IMR-90 (cell line): ENCODE measurements around the gene BLOC1S4. TPM values are rescaled to one million over a fixed set of nuclear protein-coding genes. Genes with fewer than 3 reads are reported as not detected.
A peak's percentile ranks its signal among the peaks of the same experiment; 100 is the strongest.

Source experiments
- ATAC-seq: fragments of 200-7000 bp; cut with Tn5 transposase; 2 replicates; pipeline ENCODE4 v1.9.1; 2020; ENCODE audit warnings: low read depth, mild to moderate bottlenecking, moderate library complexity
- BruUV-seq: library from RNA; stranded (reverse); fragments of 400-500 nt; replicated peaks from 2 replicates; lab custom pipeline; 2021; lab: Mats Ljungman, UMichigan
- CTCF ChIA-PET: fragments of 300-600 bp; formaldehyde crosslinking; extraction: SDS; loops from one replicate; lab custom pipeline; 2021; ENCODE audit warnings: antibody characterized with exemption; lab: Yijun Ruan, JAX
- POLR2A ChIA-PET: fragments of 300-600 bp; sonication (Branson Sonifier 250); formaldehyde crosslinking; loops from one replicate; lab custom pipeline; 2022; ENCODE audit warnings: antibody characterized with exemption; ENCODE audit not compliant: unreplicated experiment; lab: Charles Lee
- DNase-seq: peaks from one replicate; pipeline ENCODE4 v3.0.0; 2013
- H2AFZ ChIP-seq: replicated peaks from 2 replicates; pipeline ENCODE3; 2013; ENCODE audit warnings: low read length, mild to moderate bottlenecking; ENCODE audit not compliant: poor library complexity
- H2AK5ac ChIP-seq: 2 replicates; pipeline ENCODE4 v1.6.1; 2013; ENCODE audit warnings: low read depth, low read length, inconsistent platforms
- H2AK9ac ChIP-seq: replicated peaks from 2 replicates; pipeline ENCODE3; 2013; ENCODE audit warnings: mild to moderate bottlenecking, low read depth, low read length, moderate library complexity; ENCODE audit not compliant: poor library complexity
- H2BK120ac ChIP-seq: 2 replicates; pipeline ENCODE4 v1.6.1; 2013; ENCODE audit warnings: low read depth, low read length, inconsistent platforms
- H2BK15ac ChIP-seq: 3 replicates; pipeline ENCODE4 v1.6.1; 2013; ENCODE audit warnings: low read depth, low read length, inconsistent platforms
- H2BK20ac ChIP-seq: 2 replicates; pipeline ENCODE4 v1.6.1; 2013; ENCODE audit warnings: low read depth, mild to moderate bottlenecking, inconsistent platforms, low read length, moderate library complexity
- H2BK5ac ChIP-seq: 2 replicates; pipeline ENCODE4 v1.6.1; 2013; ENCODE audit warnings: mild to moderate bottlenecking, low read depth, low read length, inconsistent platforms; ENCODE audit not compliant: poor library complexity, severe bottlenecking
- H3K14ac ChIP-seq: replicated peaks from 2 replicates; pipeline ENCODE4 v1.6.1; 2013; ENCODE audit warnings: low read depth, low read length, inconsistent platforms
- H3K18ac ChIP-seq: 2 replicates; pipeline ENCODE4 v1.6.1; 2013; ENCODE audit warnings: low read depth, low read length, control low read depth
- H3K23ac ChIP-seq: 2 replicates; pipeline ENCODE4 v1.6.1; 2013; ENCODE audit warnings: low read depth, low read length, inconsistent platforms
- H3K27ac ChIP-seq: 2 replicates; pipeline ENCODE4 v1.5.1; 2013; ENCODE audit warnings: mild to moderate bottlenecking, control low read depth, low read length; ENCODE audit not compliant: insufficient read depth
- H3K27me3 ChIP-seq: 2 replicates; pipeline ENCODE4 v1.6.1; 2013; ENCODE audit warnings: low read length; ENCODE audit not compliant: control insufficient read depth, insufficient read depth
- H3K36me3 ChIP-seq: 2 replicates; pipeline ENCODE4 v1.6.1; 2013; ENCODE audit warnings: low read length, mixed read lengths; ENCODE audit not compliant: control insufficient read depth, insufficient read depth
- H3K4ac ChIP-seq: 2 replicates; pipeline ENCODE4 v1.6.1; 2013; ENCODE audit warnings: low read depth, low read length, inconsistent platforms
- H3K4me1 ChIP-seq: 2 replicates; pipeline ENCODE4 v1.6.1; 2013; ENCODE audit warnings: low read length, mixed read lengths; ENCODE audit not compliant: control insufficient read depth, insufficient read depth
- H3K4me2 ChIP-seq: 2 replicates; pipeline ENCODE4 v1.6.1; 2013; ENCODE audit warnings: low read depth, mild to moderate bottlenecking, control low read depth, low read length, moderate library complexity
- H3K4me3 ChIP-seq: 2 replicates; pipeline ENCODE4 v1.5.1; 2013; ENCODE audit warnings: low read depth, mild to moderate bottlenecking, control low read depth, low read length, moderate library complexity; ENCODE audit not compliant: insufficient read depth
- H3K56ac ChIP-seq: 2 replicates; pipeline ENCODE4 v1.6.1; 2013; ENCODE audit warnings: low read length, inconsistent platforms; ENCODE audit not compliant: insufficient read depth; ENCODE audit errors: extremely low read depth
- H3K79me1 ChIP-seq, 2 experiments: 2 replicates each; pipeline ENCODE4 v1.6.1; 2013; ENCODE audit warnings: low read length in 2 of 2, inconsistent platforms in 1 of 2, low read depth in 1 of 2
- H3K9ac ChIP-seq: 2 replicates; pipeline ENCODE4 v1.6.1; 2013; ENCODE audit warnings: low read depth, low read length, control low read depth
- H3K9me1 ChIP-seq: 2 replicates; pipeline ENCODE4 v1.6.1; 2013; ENCODE audit warnings: low read length, inconsistent platforms; ENCODE audit not compliant: insufficient read depth
- H3K9me3 ChIP-seq: 2 replicates; pipeline ENCODE4 v1.6.1; 2013; ENCODE audit warnings: low read length; ENCODE audit not compliant: control insufficient read depth, insufficient read depth
- H4K20me1 ChIP-seq: 2 replicates; pipeline ENCODE4 v1.6.1; 2013; ENCODE audit warnings: low read length, inconsistent platforms; ENCODE audit not compliant: insufficient read depth
- H4K5ac ChIP-seq: 2 replicates; pipeline ENCODE4 v1.6.1; 2013; ENCODE audit warnings: mild to moderate bottlenecking, low read depth, low read length, control low read depth
- H4K8ac ChIP-seq, 2 experiments: 2 replicates each; pipeline ENCODE4 v1.6.1; 2013; ENCODE audit warnings: low read depth in 2 of 2, low read length in 2 of 2, control low read depth in 1 of 2, inconsistent platforms in 1 of 2
- H4K91ac ChIP-seq: 2 replicates; pipeline ENCODE4 v1.6.1; 2013; ENCODE audit warnings: low read depth, low read length, inconsistent platforms; ENCODE audit not compliant: insufficient read depth
- BHLHE40 ChIP-seq: fragments of 150-350 bp; IDR thresholded peaks from 2 replicates; pipeline ENCODE4 v1.6.1; 2016; ENCODE audit warnings: mild to moderate bottlenecking, low read depth, low read length
- MAZ ChIP-seq: IDR thresholded peaks from 2 replicates; pipeline ENCODE4 v1.6.1; 2012; ENCODE audit warnings: low read depth, mild to moderate bottlenecking, low read length, improper control_type of control experiment, moderate library complexity, borderline replicate concordance
- MXI1 ChIP-seq: IDR thresholded peaks from 2 replicates; pipeline ENCODE4 v1.6.1; 2012; ENCODE audit warnings: low read depth, mild to moderate bottlenecking, low read length, moderate library complexity, borderline replicate concordance
- POLR2A ChIP-seq: IDR thresholded peaks from 2 replicates; pipeline ENCODE4 v1.6.1; 2012; ENCODE audit warnings: mild to moderate bottlenecking, low read depth, low read length
- RAD21 ChIP-seq: IDR thresholded peaks from 2 replicates; pipeline ENCODE4 v1.6.1; 2012; ENCODE audit warnings: low read length, improper control_type of control experiment
- RFX5 ChIP-seq: IDR thresholded peaks from 2 replicates; pipeline ENCODE4 v1.8.0; 2012; ENCODE audit warnings: low read depth, mild to moderate bottlenecking, low read length, moderate library complexity
- USF2 ChIP-seq: fragments of 150-350 bp; IDR thresholded peaks from 2 replicates; pipeline ENCODE4 v1.6.1; 2017; ENCODE audit warnings: mild to moderate bottlenecking, antibody characterized with exemption, low read length, low read depth
- WGBS, 2 experiments: methylation state at CpG; one replicate each; pipeline versions ENCODE4 v1.1.5 to v1.1.7; 2013; ENCODE audit warnings: missing lambda C conversion rate in 2 of 2; ENCODE audit not compliant: insufficient read length in 1 of 2; ENCODE audit errors: extremely low coverage in 2 of 2; 5-methylcytosine and 5-hydroxymethylcytosine counted together
- dilution Hi-C: fragments of 300-500 bp; cut with HindIII; formaldehyde crosslinking; loops from one replicate; pipeline ENCODE4 v1.14.3; 2018; ENCODE audit warnings: low sequenced_read_pairs; ENCODE audit not compliant: unreplicated experiment
- in situ Hi-C: fragments of 300-500 bp; cut with MboI; formaldehyde crosslinking; loops from 3 replicates; pipeline ENCODE4 v1.14.3; 2019; ENCODE audit warnings: low sequenced_read_pairs, inconsistent platforms, mixed read lengths
- intact Hi-C: fragments of 100-400 bp; cut with micrococcal nuclease; formaldehyde crosslinking; loops from 2 replicates; pipeline ENCODE4 v1.10.0; 2022
- polyA plus RNA-seq, 3 experiments: library from polyadenylated mRNA; depleted of rRNA; stranded (reverse); fragments of >200 nt; gene quantifications; 2 replicates each; pipeline ENCODE4 v1.2.3, GENCODE V29; 2012; ENCODE audit warnings: low replicate concordance in 1 of 3
- total RNA-seq: library from RNA; depleted of rRNA; stranded (reverse); fragments of >200 nt; gene quantifications from 2 replicates; pipeline ENCODE4 v1.2.3, GENCODE V29; 2012

The BLOC1S4 gene
- total and polyA plus RNA-seq, 2 of the 4 experiments (the other 2 are of a cell fraction): 8.8 to 22.1 TPM

GRCh38 chr4:6673660-6674499, 42.1 kb upstream of the BLOC1S4 start:
- Histone ChIP-seq H4K20me1 (peaks cover 22% of the 10 kb centered on the region), H2BK5ac (peak overlapping the region; percentile 70), H3K27me3 (no peaks in the 10 kb centered on the region), H3K56ac (no peak overlapping the region), H3K4me2 (peak overlapping the region; percentile 99), H3K23ac (peak overlapping the region; percentile 86; the same call in 1 of the 2 replicates), H2AFZ (peak overlapping the region; percentile 95), H3K9me1 (peaks cover 29% of the 10 kb centered on the region), H2AK9ac (peak overlapping the region; percentile 77), H4K91ac (peak overlapping the region; percentile 92), H2BK20ac (no peak overlapping the region), H4K5ac (peak overlapping the region; percentile 97), H3K27ac (peak overlapping the region; percentile 20), H4K8ac (peak overlapping the region; percentile 95 to 99), H3K4me1 (peaks cover 17% of the 10 kb centered on the region), H3K14ac (peak overlapping the region; percentile 93), H2BK120ac (peak overlapping the region; percentile 50), H3K4ac (peak overlapping the region; percentile 77), H3K18ac (peak overlapping the region; percentile 79; the same call in 1 of the 2 replicates), H3K9me3 (no peaks in the 10 kb centered on the region), H3K4me3 (peak overlapping the region; percentile 61), H2AK5ac (no peak overlapping the region), H3K79me1 (peaks cover 29 to 38% of the 10 kb centered on the region in 2 experiments; a peak in 3 of 4 replicates), H2BK15ac (peak overlapping the region; percentile 88; the same call in 1 of the 3 replicates), H3K9ac (peak overlapping the region; percentile 75), H3K36me3 (peaks cover 9% of the 10 kb centered on the region)
- DNase-seq (peak; percentile 96), ATAC-seq (peak; percentile 92)
- TF ChIP-seq POLR2A: no peak
- TF ChIP-seq RFX5: no peak
- TF ChIP-seq MAZ: peak; percentile 49; the same call in 1 of the 2 replicates
- peak; percentile 18; the same call in 1 of the 2 replicates for TF ChIP-seq BHLHE40
- TF ChIP-seq USF2: 0 out of 2 replicates have a peak, but pooled peaks have one; percentile 1
- peak; percentile 93 for TF ChIP-seq MXI1
- no peak; the same call in 1 of the 2 replicates for TF ChIP-seq RAD21
- in situ Hi-C loops (no loop called here), intact Hi-C loops (no loop called here), dilution Hi-C loops (no loop called here)
- CTCF ChIA-PET: interaction anchor here (1.0 to 1.6 kb wide), 2 partner anchors 26 to 35 kb away, joined by 3 to 4 read pairs; no protein-coding TSS in a partner anchor
- 1% methylated on average over 53 of the region's 89 CpGs; no CpG with 5 or more reads in 1 of the 2 experiments for WGBS, 2 experiments
- no TSS peak for BruUV-seq
- POLR2A ChIA-PET: interaction anchor here (1.2 kb wide), 1 partner anchor 43 kb away, joined by 4 read pairs; no protein-coding TSS in a partner anchor
